Esophagus squamous epithelium (tissue), 5 donors: ENCODE results near the gene RANBP2. TPM values are rescaled to one million over a fixed set of nuclear protein-coding genes. Genes with fewer than 3 reads are reported as not detected.

Experiments
- DNase-seq: peaks from one replicate; lab custom pipeline; 2025; lab: John Stamatoyannopoulos, UW
- H3K27ac ChIP-seq, 4 donors: fragments of 200-600 bp; sonication (generic); one replicate each; pipeline ENCODE4 v1.5.1; 2016 to 2019; ENCODE audit warnings: mild to moderate bottlenecking in 1 of 4
- H3K27me3 ChIP-seq, 4 donors: fragments of 200-600 bp; sonication (generic); 1 replicate in 3 of 4; 2 replicates in 1 of 4; pipeline versions ENCODE4 v1.5.1 to v1.6.0; 2017 to 2021; ENCODE audit warnings: antibody characterized with exemption in 1 of 4
- H3K36me3 ChIP-seq, 3 donors: fragments of 200-600 bp; sonication (generic); one replicate each; pipeline ENCODE4 v1.5.1; 2016 to 2019
- H3K4me1 ChIP-seq, 3 donors: fragments of 200-600 bp; sonication (generic); one replicate each; pipeline ENCODE4 v1.5.1; 2017 to 2019
- H3K4me3 ChIP-seq, 4 donors: fragments of 200-600 bp; sonication (generic); 1 replicate in 3 of 4; 2 replicates in 1 of 4; pipeline ENCODE4 v1.5.1; 2016 to 2019; ENCODE audit warnings: mild to moderate bottlenecking in 2 of 4, moderate library complexity in 1 of 4
- H3K9me3 ChIP-seq, 3 donors: fragments of 200-600 bp; sonication (generic); one replicate each; pipeline ENCODE4 v1.5.1; 2016 to 2019
- POLR2A ChIP-seq, 4 donors: fragments of 450-650 bp; IDR thresholded peaks; one replicate each; pipeline ENCODE4 v1.6.1; 2017; ENCODE audit warnings: antibody characterized with exemption in 4 of 4, mild to moderate bottlenecking in 4 of 4, moderate library complexity in 3 of 4
- WGBS, 2 donors: methylation state at CpG; one replicate each; pipeline ENCODE4 v1.1.5; 2018; 5-methylcytosine and 5-hydroxymethylcytosine counted together
- intact Hi-C: fragments of 100-400 bp; cut with DNase I; formaldehyde crosslinking; loops from one replicate; pipeline ENCODE4 v1.15.0; 2022
- total RNA-seq, 4 donors: library from RNA; depleted of rRNA; stranded (reverse); fragments of >200 nt; gene quantifications; one replicate each; pipeline ENCODE4 v1.1.0, GENCODE V29; 2016
- TF ChIP-seq, protein P1 (sequence below), 6 experiments: fragments of 450-650 bp in 4 of 6; fragments of 200-600 bp in 2 of 6; sonication (generic) in 2 of 6; IDR thresholded peaks; one replicate each; pipeline ENCODE4 v1.5.1; 2016 to 2019; ENCODE audit warnings: antibody characterized with exemption in 6 of 6, mild to moderate bottlenecking in 4 of 6, moderate library complexity in 4 of 6
- donor health status: DM: yes; HTN: yes; CAD: no.

The RANBP2 gene
- total RNA-seq, 4 donors from 2014 or later = 36.8 to 69.6 (median 52.2) TPM

DNA sequence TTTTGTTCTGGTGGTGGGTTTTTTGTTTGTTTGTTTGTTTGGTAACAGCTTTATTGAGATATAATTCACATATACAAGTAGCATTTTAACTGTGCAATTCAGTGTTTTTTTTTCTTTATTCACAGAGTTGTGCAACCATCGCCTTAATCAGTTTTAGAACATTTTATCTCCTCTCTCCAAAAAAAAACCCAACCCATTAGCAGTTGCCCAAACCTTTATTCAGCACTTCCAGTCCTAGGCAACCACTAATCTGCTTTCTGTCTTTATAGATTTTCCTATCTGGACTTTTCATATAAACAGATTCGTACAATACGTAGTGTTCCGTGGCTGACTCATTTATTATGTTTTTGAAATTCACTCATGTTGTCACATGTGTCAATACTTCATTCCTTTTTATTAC, 106.0 kb downstream of the RANBP2 start:
- H3K36me3 ChIP-seq = peaks cover 0 to 2% (median 0%) of the 10 kb centered on the region in 3 donors
- 49 to 51% methylated on average over 4 of the region's 4 CpGs for WGBS, 2 donors
- TF ChIP-seq, protein P1, sequence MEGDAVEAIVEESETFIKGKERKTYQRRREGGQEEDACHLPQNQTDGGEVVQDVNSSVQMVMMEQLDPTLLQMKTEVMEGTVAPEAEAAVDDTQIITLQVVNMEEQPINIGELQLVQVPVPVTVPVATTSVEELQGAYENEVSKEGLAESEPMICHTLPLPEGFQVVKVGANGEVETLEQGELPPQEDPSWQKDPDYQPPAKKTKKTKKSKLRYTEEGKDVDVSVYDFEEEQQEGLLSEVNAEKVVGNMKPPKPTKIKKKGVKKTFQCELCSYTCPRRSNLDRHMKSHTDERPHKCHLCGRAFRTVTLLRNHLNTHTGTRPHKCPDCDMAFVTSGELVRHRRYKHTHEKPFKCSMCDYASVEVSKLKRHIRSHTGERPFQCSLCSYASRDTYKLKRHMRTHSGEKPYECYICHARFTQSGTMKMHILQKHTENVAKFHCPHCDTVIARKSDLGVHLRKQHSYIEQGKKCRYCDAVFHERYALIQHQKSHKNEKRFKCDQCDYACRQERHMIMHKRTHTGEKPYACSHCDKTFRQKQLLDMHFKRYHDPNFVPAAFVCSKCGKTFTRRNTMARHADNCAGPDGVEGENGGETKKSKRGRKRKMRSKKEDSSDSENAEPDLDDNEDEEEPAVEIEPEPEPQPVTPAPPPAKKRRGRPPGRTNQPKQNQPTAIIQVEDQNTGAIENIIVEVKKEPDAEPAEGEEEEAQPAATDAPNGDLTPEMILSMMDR (IDR thresholded peaks at IDR 0.05) = no peak
- TF ChIP-seq POLR2A (IDR thresholded peaks at IDR 0.05) = no peak
- no peak overlapping the region for H3K27ac ChIP-seq
- H3K4me3 ChIP-seq = no peak overlapping the region
- H3K9me3 ChIP-seq = peaks cover 0 to 5% (median 0%) of the 10 kb centered on the region in 3 donors
- no peaks in the 10 kb centered on the region for H3K4me1 ChIP-seq
- no peak for DNase-seq
- intact Hi-C loops = no loop called here
- H3K27me3 ChIP-seq = no peaks in the 10 kb centered on the region

DNA sequence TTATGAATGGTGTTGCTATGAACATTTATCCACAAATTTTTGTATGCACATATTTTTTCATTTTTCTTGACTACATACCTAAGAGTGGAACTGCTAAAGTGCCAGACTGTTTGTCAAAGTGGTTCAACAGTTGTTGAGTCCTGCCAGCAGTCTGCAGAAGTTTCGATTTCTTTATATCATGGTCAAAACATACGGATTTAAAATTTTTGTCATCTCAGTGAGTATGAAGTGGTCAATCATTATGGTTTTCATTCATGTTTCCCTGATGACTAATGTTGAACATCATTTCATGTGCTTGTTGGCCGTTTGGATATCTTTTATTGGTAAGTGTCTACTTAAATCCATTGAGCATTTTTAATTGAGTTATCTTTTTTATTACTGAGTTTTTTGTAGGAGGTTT, 106.5 kb downstream of the RANBP2 start:
- Histone ChIP-seq H3K27ac (no peak overlapping the region), H3K4me1 (no peaks in the 10 kb centered on the region), H3K27me3 (no peaks in the 10 kb centered on the region), H3K36me3 (no peaks in the 10 kb centered on the region), H3K4me3 (no peak overlapping the region), H3K9me3 (peaks cover 0 to under 1% (median 0%) of the 10 kb centered on the region in 3 donors)
- WGBS, 2 donors = 73 to 83% methylated on average over 3 of the region's 3 CpGs
- intact Hi-C loops = no loop called here
- DNase-seq = no peak
- no peak for TF ChIP-seq POLR2A (IDR thresholded peaks at IDR 0.05)
- TF ChIP-seq, protein P1 (IDR thresholded peaks at IDR 0.05) = no peak

DNA sequence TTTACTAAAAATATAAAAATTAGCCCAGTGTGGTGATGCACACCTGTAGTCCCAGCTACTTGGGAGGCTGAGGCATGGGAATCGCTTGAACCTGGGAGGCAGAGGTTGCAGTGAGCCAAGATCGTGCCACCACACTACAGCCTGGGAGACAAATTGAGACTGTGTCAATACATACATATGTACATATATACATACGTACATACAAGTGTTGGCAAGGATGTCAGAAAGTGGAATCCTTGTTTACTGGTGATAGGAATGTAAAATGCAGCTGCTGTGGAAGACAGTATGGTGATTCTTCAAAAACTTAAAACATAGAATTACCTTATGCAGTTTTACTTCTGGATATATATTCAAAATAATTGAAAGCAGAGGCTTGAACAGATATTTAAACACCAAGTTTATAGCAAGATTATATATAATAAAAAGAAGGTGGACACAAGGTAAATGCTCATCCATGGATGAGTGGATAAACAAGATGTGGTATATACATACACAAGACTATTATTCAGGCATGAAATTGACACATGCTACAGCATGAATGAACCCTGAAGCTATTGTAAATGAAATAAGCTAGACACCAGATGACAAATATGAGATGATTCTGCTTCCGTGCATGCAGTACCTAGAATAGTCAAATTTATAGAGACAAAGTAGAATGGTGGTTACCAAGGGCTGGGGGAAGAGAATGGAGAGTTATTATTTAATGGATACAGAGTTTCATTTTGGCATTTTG, 110.5 kb downstream of the RANBP2 start:
- DNase-seq = no peak
- Histone ChIP-seq H3K9me3 (no peaks in the 10 kb centered on the region), H3K27ac (no peak overlapping the region), H3K27me3 (no peaks in the 10 kb centered on the region), H3K4me1 (no peaks in the 10 kb centered on the region), H3K36me3 (no peaks in the 10 kb centered on the region), H3K4me3 (no peak overlapping the region)
- 82 to 83% methylated on average over 4 of the region's 4 CpGs for WGBS, 2 donors
- TF ChIP-seq, protein P1 (IDR thresholded peaks at IDR 0.05) = no peak
- TF ChIP-seq POLR2A (IDR thresholded peaks at IDR 0.05) = no peak
- intact Hi-C loops = no loop called here

DNA sequence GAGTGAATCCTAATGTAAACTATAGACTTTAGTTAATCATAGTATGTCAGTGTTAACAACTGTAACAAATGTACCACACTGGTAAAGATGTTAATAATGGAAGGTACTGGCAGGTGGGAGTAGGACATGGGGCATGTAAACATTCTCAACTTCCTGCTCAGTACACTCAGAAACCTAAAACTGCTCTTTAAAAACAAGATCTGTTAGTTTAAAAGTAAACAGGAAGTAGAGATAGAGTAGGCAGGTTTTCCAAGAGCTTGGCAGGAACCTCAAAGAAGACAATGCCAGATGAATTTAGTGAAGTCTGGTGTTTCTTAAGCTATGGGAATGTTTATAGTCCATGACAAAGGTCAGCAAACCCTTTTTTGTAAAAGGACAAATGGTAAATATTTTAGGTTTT, 113.9 kb downstream of the RANBP2 start:
- Histone ChIP-seq H3K4me1 (no peaks in the 10 kb centered on the region), H3K27me3 (no peaks in the 10 kb centered on the region), H3K36me3 (no peaks in the 10 kb centered on the region), H3K27ac (no peak overlapping the region), H3K4me3 (no peak overlapping the region), H3K9me3 (peaks cover 0 to 8% (median 0%) of the 10 kb centered on the region in 3 donors)
- intact Hi-C loops = no loop called here
- TF ChIP-seq POLR2A (IDR thresholded peaks at IDR 0.05) = no peak
- DNase-seq = no peak

DNA sequence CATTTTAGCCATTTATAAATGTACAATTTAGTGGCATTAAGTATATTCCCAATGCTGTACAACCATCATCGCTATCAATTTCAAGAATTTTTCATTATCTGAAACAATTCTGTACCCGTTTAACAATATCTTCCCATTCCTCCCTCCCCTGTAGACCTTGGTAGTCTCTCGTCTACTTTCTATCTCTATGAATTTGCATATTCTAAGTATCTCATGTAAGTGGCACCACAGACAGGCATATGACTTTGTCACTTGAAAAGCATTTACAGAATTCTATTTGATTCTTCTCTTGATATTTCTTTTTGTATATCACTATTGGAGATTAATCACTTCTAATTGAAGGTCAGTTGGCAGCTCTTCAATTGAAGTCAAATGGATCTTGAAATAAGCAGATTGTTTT, 115.3 kb downstream of the RANBP2 start:
- Histone ChIP-seq H3K27me3 (no peaks in the 10 kb centered on the region), H3K4me1 (no peaks in the 10 kb centered on the region), H3K36me3 (no peaks in the 10 kb centered on the region), H3K4me3 (no peak overlapping the region), H3K9me3 (peaks cover 0 to 14% (median 0%) of the 10 kb centered on the region in 3 donors), H3K27ac (no peak overlapping the region)
- intact Hi-C loops = no loop called here
- TF ChIP-seq, protein P1 (IDR thresholded peaks at IDR 0.05) = no peak
- TF ChIP-seq POLR2A (IDR thresholded peaks at IDR 0.05) = no peak
- no peak for DNase-seq
- WGBS, 2 donors = 83 to 85% methylated on average over 3 of the region's 3 CpGs
